Pancreas (tissue), 10 donors: Measurements from ENCODE around the gene CCNYL1. TPM values are rescaled to one million over a fixed set of nuclear protein-coding genes. Genes with fewer than 3 reads are reported as not detected.
"Not testable (repeated sequence)": the region's sequence is repeated elsewhere in the genome, so short reads cannot be mapped to it uniquely, and the experiment has no call there.

Experiments used
- ATAC-seq, 4 donors: fragments of 200-7000 bp; cut with Tn5 transposase; one replicate each; pipeline versions ENCODE4 v1.8.0 to v1.9.1; 2020; ENCODE audit warnings: mild to moderate bottlenecking in 4 of 4, moderate library complexity in 4 of 4
- DNase-seq, 6 donors: peaks; one replicate each; pipeline ENCODE4 v3.0.0-alpha.2; 2020
- FAIRE-seq: peaks from 2 replicates; lab custom pipeline; 2012; peaks lifted over from hg19 to GRCh38; lab: Jason Lieb, UNC
- H3K27ac ChIP-seq, 4 donors: fragments of 200-600 bp; sonication (generic); 1 replicate in 3 of 4; 2 replicates in 1 of 4; pipeline versions ENCODE4 v1.5.0 to v1.8.0; 2020
- H3K27me3 ChIP-seq, 4 donors: fragments of 200-600 bp; one replicate each; pipeline ENCODE4 v1.8.0; 2021
- H3K36me3 ChIP-seq, 3 donors: fragments of 200-600 bp; sonication (generic) in 1 of 3; one replicate each; pipeline versions ENCODE4 v1.5.0 to v1.8.0; 2020 to 2021
- H3K4me1 ChIP-seq, 3 donors: fragments of 200-600 bp; one replicate each; pipeline ENCODE4 v1.8.0; 2021
- H3K4me3 ChIP-seq, 4 donors: fragments of 200-600 bp; sonication (generic) in 2 of 4; one replicate each; pipeline versions ENCODE4 v1.5.0 to v1.8.0; 2020 to 2021
- H3K9me3 ChIP-seq, 4 donors: fragments of 200-600 bp; one replicate each; pipeline ENCODE4 v1.8.0; 2021
- WGBS, 2 donors: extraction: QIAGEN DNeasy Blood & Tissue Kit; methylation state at CpG; one replicate each; pipeline ENCODE4 v1.1.7; 2013; 5-methylcytosine and 5-hydroxymethylcytosine counted together
- intact Hi-C, 3 donors: fragments of 100-400 bp; cut with DNase I; formaldehyde crosslinking; loops; one replicate each; pipeline versions ENCODE4 v1.11.1 to v1.14.2; 2022
- polyA plus RNA-seq, 2 donors: library from polyadenylated mRNA; stranded (reverse); fragments of 200-250 nt; gene quantifications; one replicate each; pipeline ENCODE4 v1.2.3, GENCODE V29; 2013
- total RNA-seq, 6 donors: library from RNA; stranded (reverse); fragmentation: NEBNext Ultra II Directional in 4 of 6; extraction: Animal tissue kit (Norgen Biotek cat#: 25700) in 4 of 6; gene quantifications; one replicate each; pipeline versions ENCODE4 v1.2.1 to v1.2.4, GENCODE V29; 2021 to 2023
- TF ChIP-seq, protein P1 (sequence below), 4 donors: fragments of 200-600 bp; sonication (generic) in 3 of 4; IDR thresholded peaks; one replicate each; pipeline versions ENCODE4 v1.5.0 to v1.8.0; 2021; ENCODE audit warnings: antibody characterized with exemption in 4 of 4
- donor health status: healthy with polysubstance abuse.
- donor health status: DM: no; HTN: no; CAD: no; lungs with moderate emphysema.
- donor health status: DM: no; HTN: no; CAD: no.
- donor health status: control.
- donor health status: control.
- donor health status: Bipolar disorder and iron deficiency.
- donor health status: DM: yes; HTN: yes; CAD: no.
- donor health status: DM: no; HTN: no; CAD: no.
- donor health status: DM: no; HTN: no; CAD: no.
- donor health status: DM: yes; HTN: yes; CAD: no.

CCNYL1 gene
- total and polyA plus RNA-seq, 8 donors: 5.2 to 12.4 (median 10.7) TPM

DNA sequence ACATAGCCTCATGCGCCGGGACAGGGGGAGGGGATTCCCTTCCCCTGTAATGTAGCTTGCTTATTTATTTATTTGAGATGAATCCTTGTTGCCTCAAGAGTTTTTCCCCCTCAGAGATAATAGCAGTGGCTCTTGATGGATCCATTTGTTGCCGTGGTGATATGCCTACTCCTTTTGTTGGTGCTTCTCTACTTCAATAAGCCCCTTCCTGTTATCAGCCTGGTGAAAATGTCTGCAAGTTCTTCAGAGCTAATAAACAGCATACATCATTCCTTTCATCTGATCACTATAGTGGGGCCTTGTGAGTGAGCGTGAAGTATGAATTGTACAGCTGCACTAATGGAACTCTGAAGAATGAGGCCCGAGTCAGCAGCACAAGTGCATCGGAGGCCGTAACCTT lies 38.9 kb downstream of the CCNYL1 start:
- peaks cover 20 to 32% (median 24%) of the 10 kb centered on the region in 3 donors for H3K4me1 ChIP-seq
- FAIRE-seq (no peak), DNase-seq (no peak), ATAC-seq (no peak)
- peaks cover 0 to 12% (median 0%) of the 10 kb centered on the region in 3 donors for H3K36me3 ChIP-seq
- WGBS, 2 donors: 80 to 89% methylated on average over 7 of the region's 7 CpGs
- H3K4me3 ChIP-seq: no peak overlapping the region
- no peaks in the 10 kb centered on the region for H3K27me3 ChIP-seq
- intact Hi-C loops: no loop called here
- TF ChIP-seq, protein P1, sequence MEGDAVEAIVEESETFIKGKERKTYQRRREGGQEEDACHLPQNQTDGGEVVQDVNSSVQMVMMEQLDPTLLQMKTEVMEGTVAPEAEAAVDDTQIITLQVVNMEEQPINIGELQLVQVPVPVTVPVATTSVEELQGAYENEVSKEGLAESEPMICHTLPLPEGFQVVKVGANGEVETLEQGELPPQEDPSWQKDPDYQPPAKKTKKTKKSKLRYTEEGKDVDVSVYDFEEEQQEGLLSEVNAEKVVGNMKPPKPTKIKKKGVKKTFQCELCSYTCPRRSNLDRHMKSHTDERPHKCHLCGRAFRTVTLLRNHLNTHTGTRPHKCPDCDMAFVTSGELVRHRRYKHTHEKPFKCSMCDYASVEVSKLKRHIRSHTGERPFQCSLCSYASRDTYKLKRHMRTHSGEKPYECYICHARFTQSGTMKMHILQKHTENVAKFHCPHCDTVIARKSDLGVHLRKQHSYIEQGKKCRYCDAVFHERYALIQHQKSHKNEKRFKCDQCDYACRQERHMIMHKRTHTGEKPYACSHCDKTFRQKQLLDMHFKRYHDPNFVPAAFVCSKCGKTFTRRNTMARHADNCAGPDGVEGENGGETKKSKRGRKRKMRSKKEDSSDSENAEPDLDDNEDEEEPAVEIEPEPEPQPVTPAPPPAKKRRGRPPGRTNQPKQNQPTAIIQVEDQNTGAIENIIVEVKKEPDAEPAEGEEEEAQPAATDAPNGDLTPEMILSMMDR (IDR thresholded peaks at IDR 0.05): no peak
- no peaks in the 10 kb centered on the region for H3K9me3 ChIP-seq
- H3K27ac ChIP-seq: no peak overlapping the region

GRCh38 chr2:207750876-207751275 lies 39.4 kb downstream of the CCNYL1 start:
- DNase-seq: no peak
- WGBS, 2 donors: 65 to 82% methylated on average over 2 of the region's 2 CpGs

GRCh38 chr2:207753688-207754087 lies 42.2 kb downstream of the CCNYL1 start:
- peaks cover 0 to 12% (median 0%) of the 10 kb centered on the region in 3 donors for H3K36me3 ChIP-seq
- H3K27me3 ChIP-seq, H3K4me3 ChIP-seq, intact Hi-C loops, FAIRE-seq, H3K9me3 ChIP-seq, H3K27ac ChIP-seq, DNase-seq, ATAC-seq: not testable (repeated sequence)
- 93 to 94% methylated on average over 2 of the region's 2 CpGs for WGBS, 2 donors
- H3K4me1 ChIP-seq: peaks cover 5 to 12% (median 11%) of the 10 kb centered on the region in 3 donors

More at GRCh38 chr2:207750876-207751275, 39.4 kb downstream of the CCNYL1 start:
- peaks cover 20 to 32% (median 24%) of the 10 kb centered on the region in 3 donors for H3K4me1 ChIP-seq
- intact Hi-C loops: no loop called here
- FAIRE-seq (no peak), ATAC-seq (no peak)
- H3K27ac ChIP-seq: no peak overlapping the region
- H3K27me3 ChIP-seq: no peaks in the 10 kb centered on the region
- H3K9me3 ChIP-seq: no peaks in the 10 kb centered on the region
- peaks cover 0 to 12% (median 0%) of the 10 kb centered on the region in 3 donors for H3K36me3 ChIP-seq
- TF ChIP-seq, protein P1 (IDR thresholded peaks at IDR 0.05): no peak
- H3K4me3 ChIP-seq: no peak overlapping the region

- DNase-seq (no peak), FAIRE-seq (no peak), ATAC-seq (no peak)
- TF ChIP-seq, protein P1 (IDR thresholded peaks at IDR 0.05): no peak
- intact Hi-C loops: no loop called here
- H3K27ac ChIP-seq: no peak overlapping the region
- no peaks in the 10 kb centered on the region for H3K27me3 ChIP-seq
- H3K9me3 ChIP-seq: no peaks in the 10 kb centered on the region
- H3K36me3 ChIP-seq: peaks cover 0 to 12% (median 0%) of the 10 kb centered on the region in 3 donors
- H3K4me1 ChIP-seq: peaks cover 3 to 5% (median 4%) of the 10 kb centered on the region in 3 donors
- no peak overlapping the region for H3K4me3 ChIP-seq
- 93 to 98% methylated on average over 6 of the region's 6 CpGs for WGBS, 2 donors
Measured at GRCh38 chr2:207754498-207755383, 43.3 kb downstream of the CCNYL1 start.

- FAIRE-seq (no peak), ATAC-seq (no peak), DNase-seq (no peak)
- H3K27ac ChIP-seq: no peak overlapping the region
- no peaks in the 10 kb centered on the region for H3K27me3 ChIP-seq
- intact Hi-C loops: no loop called here
- TF ChIP-seq, protein P1 (IDR thresholded peaks at IDR 0.05): no peak
- H3K36me3 ChIP-seq: peaks cover 0 to 12% (median 0%) of the 10 kb centered on the region in 3 donors
- H3K4me1 ChIP-seq: peaks cover 0 to 1% (median 0%) of the 10 kb centered on the region in 3 donors
- H3K9me3 ChIP-seq: no peaks in the 10 kb centered on the region
- H3K4me3 ChIP-seq: no peak overlapping the region
Measured at GRCh38 chr2:207758025-207758424, 46.6 kb downstream of the CCNYL1 start.
